AG09309 (cell line): Measurements from ENCODE around the gene AP5Z1.
A peak's percentile ranks its signal among the peaks of the same experiment; 100 is the strongest.

Experiments used
- DNase-seq: peaks from one replicate; pipeline ENCODE4 v3.0.0-alpha.2; 2010; ENCODE audit warnings: low read depth
- H3K4me3 ChIP-seq: 2 replicates; pipeline ENCODE4 v1.5.1; 2011; ENCODE audit warnings: mild to moderate bottlenecking, low read depth, low read length, moderate library complexity; ENCODE audit not compliant: control insufficient read depth
- CTCF ChIP-seq: IDR thresholded peaks from 2 replicates; pipeline ENCODE4 v1.5.1; 2011; ENCODE audit warnings: mild to moderate bottlenecking, low read depth, low read length, inconsistent platforms; ENCODE audit not compliant: insufficient read depth, control insufficient read depth; ENCODE audit errors: missing control alignments

The AP5Z1 gene

GRCh38 chr7:4772306-4772705, 3.1 kb upstream of the AP5Z1 start:
- TF ChIP-seq CTCF = no peak

GRCh38 chr7:4774007-4774406, 1.4 kb upstream of the AP5Z1 start:
- TF ChIP-seq CTCF = no peak
- no peak overlapping the region for H3K4me3 ChIP-seq

More at GRCh38 chr7:4772306-4772705, 3.1 kb upstream of the AP5Z1 start:
- no peak for DNase-seq
- H3K4me3 ChIP-seq = no peak overlapping the region

GRCh38 chr7:4774658-4775249, 669 bp upstream of the AP5Z1 start:
- peak; percentile 29 for DNase-seq
- H3K4me3 ChIP-seq = peak overlapping the region; percentile 100
- no peak for TF ChIP-seq CTCF

More at GRCh38 chr7:4774007-4774406, 1.4 kb upstream of the AP5Z1 start:
- no peak for DNase-seq

- DNase-seq = peak; percentile 8
- no peak for TF ChIP-seq CTCF
- peak overlapping the region; percentile 100 for H3K4me3 ChIP-seq
These were observed 613 bp downstream of the AP5Z1 start for GRCh38 chr7:4775848-4776623.

- no peak for DNase-seq
- TF ChIP-seq CTCF = no peak
- no peak overlapping the region for H3K4me3 ChIP-seq
These were observed 3.7 kb downstream of the AP5Z1 start for GRCh38 chr7:4779118-4779517.

- no peak for DNase-seq
- TF ChIP-seq CTCF = no peak
- no peak overlapping the region for H3K4me3 ChIP-seq
These were observed 6.1 kb downstream of the AP5Z1 start for GRCh38 chr7:4781366-4782069.
